ENCODE results near the gene SLC6A19.

Gene SLC6A19

GRCh38 chr5:1166370-1166769, 35.0 kb upstream of the SLC6A19 start:
- no peak for DNase-seq (ENCODE audit: low read depth in 2 of 2)

DNA sequence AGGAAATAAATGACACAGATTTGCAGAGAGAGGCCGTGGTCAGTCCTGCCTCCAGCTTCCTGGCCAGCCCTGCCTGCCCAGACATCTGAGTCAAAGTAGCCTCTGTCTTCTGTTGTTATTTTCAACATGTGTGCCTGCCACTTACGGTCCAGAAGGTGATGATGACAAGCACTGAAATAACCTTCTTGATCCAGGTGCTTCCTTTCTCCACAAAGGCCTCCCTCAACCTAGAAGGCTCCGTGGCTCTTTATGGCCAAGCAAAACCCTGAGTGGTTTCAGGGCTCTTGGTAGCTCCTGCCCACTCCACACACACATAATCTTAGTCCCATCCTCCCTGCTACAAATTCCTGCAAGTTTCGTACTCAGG, 34.1 kb upstream of the SLC6A19 start:
- no peak for DNase-seq (ENCODE audit: low read depth in 2 of 2)

GRCh38 chr5:1167728-1168709, 33.4 kb upstream of the SLC6A19 start:
- DNase-seq (ENCODE audit: low read depth in 2 of 2), result peak; percentile 43 to 49

DNA sequence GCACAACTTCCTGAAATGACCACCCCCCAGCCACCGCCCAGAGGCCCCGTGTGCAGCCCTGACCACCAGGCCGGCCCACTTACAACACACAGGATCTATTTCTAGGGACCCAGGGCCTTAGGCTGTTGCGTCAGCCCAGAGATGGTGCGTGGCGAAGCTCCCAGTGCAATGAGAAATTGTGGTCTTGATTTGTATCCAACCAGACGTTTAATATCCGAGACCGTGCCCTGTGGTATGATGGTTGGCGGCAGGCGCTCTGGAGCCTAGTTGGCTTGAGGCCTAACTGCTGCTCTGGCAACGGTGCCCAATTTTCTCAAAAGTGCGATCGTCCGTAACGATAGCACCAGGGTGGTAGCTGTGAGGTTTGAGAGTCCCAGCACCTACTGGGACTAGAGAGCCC, 32.6 kb upstream of the SLC6A19 start:
- no peak for DNase-seq (ENCODE audit: low read depth in 2 of 2)

GRCh38 chr5:1169211-1170115, 31.9 kb upstream of the SLC6A19 start:
- DNase-seq (ENCODE audit: low read depth in 2 of 2), result no peak

GRCh38 chr5:1171340-1171941, 30.0 kb upstream of the SLC6A19 start:
- DNase-seq (ENCODE audit: low read depth in 2 of 2), result no peak

DNA sequence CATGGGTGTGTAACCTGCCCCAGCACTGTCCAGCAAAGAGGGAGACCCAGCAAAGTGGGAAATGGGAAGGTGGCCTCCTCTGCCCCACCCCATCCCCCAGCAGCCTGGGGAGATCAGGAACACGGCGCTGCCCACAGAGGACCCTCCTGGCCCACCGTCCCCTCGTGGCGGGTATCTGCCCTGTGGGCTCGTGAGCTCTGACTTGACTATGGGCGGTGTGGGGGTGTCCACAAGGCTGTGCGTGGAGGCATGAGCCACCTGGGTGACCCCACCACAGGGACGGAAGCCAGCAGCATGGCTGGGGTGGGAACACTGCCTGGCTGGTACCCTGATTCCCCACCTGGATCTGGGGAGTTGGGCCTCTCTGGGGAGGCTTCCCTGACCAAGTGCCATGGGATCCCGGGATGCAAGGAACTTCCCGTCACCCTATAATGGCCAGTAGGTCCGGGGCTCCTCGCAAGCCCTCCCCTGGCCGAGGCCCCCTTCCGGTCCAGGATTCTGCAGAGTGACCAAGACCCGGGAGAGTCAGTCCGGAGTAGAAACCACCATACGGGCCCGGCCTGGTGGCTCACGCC, 29.3 kb upstream of the SLC6A19 start:
- DNase-seq (ENCODE audit: low read depth in 2 of 2), result no peak

GRCh38 chr5:1172670-1173404, 28.6 kb upstream of the SLC6A19 start:
- DNase-seq (ENCODE audit: low read depth in 2 of 2), result no peak

DNA sequence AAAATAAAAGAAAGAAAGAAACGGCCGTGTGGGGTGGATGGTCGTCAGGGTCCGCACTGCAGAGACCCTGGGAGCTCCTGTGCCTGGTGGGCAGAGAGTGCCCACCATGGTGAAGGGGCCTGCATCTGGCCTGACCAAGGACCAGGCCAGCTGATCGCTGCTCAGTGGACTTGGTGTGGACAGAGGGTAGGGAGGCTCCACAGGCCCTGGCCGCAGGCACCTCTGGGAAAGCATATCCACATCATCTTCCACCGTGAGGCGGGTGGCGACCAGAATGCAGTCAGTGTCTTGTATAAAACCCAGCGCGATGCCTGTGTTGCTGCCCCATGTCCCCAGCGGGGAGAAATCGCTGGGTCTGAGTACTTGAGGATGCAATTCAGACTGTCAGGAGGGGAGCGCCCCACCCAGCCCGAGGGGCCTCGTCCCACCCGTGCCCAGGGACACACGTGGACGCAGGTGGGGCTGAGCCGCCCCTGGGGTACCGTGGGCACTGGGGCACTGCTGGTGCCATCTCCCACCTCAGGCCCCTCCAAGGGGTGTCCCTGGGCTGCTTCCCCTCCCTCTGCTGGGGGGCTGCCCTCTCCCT, 27.8 kb upstream of the SLC6A19 start:
- no peak for DNase-seq (ENCODE audit: low read depth in 2 of 2)

DNA sequence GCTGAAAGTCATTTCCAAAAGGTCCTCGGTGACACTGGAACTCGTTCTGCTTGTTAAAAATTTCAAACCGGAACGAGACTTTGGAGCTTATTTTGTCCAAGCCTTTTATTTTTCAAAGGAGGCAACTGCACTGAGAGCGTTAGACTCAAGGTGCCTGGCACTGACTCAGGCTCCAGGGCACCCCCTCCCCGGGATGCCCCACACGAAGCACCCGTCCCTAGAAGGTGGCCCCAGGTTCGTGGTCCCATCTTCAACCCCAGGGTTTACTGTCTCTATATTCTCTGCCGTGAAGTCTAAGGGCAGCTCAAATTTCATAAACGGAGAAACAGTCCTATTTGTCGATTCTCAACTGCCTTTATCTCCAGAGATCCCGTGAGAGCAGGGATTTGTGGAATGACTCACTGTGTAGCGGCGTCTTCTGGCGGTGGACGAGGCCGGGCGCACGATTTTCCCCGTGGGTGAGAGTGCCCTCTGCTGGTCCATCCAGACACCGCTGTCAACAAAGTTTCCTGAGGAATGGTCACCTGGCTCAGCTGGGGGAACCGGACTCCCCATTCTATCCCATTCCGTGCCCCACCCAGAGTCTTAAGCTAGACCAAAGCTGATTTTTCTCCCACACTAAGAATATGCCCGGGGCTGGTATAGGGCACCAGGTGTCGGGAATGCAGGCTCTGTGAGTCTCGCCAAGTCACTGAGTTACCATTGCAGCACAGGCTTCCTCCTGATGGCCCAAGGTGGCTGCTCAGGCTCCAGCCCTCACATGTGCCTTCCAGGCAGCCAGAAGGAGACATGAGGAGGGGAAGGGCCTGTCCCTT, 27.1 kb upstream of the SLC6A19 start:
- peak; percentile 26 to 30 for DNase-seq (ENCODE audit: low read depth in 2 of 2)

DNA sequence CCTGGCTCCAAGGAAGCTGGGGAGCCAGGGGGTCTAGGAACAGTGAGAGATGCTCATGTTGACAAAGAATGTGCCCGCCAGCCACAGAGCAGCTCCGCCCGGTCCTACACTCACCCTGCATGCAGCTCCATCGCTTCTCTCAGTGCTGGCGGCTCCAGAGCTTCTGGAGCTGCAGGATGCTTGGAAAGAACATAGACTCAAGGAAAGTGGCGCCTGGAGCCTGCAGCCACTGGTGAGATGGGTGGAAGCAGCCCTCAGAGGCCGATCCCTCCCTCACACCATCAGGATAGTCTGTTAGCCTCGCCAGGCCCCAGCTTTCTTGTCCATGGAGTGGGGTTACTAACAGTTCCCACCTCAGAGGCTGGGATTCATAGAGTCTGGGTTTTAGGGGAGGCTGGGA, 26.4 kb upstream of the SLC6A19 start:
- no peak for DNase-seq (ENCODE audit: low read depth in 2 of 2)

DNA sequence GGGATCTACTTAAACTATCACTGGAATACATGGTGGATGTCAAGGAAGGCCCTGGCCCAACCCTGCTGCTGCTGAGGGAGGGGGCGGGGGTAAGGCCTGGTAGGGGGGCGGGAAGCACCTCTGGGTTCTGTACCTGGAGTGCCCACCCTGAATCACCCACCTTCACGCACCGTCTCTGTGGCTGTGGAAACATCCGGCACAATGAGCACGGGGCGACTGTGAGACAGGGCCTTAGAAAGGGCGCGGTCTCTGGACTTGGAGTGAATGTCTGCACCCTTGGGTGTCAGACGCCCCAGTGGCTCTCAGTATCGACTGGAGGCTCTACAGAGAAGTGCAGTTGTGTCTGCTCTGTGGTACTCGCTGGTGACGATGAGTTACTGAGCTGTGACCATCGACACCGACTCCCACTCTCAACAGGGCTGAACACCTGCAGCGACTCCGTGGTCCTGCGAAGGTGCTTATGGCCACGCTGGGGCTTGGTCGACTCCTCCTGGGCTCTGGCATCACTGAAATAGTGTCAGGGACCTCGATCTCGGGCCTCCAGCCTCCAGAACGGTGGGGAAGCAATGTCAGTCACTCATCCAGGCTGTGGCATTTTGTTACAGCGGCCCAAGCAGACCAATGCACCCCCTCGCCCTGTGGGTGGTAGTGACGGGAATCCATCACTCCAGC, 25.5 kb upstream of the SLC6A19 start:
- no peak for DNase-seq (ENCODE audit: low read depth in 2 of 2)

GRCh38 chr5:1176473-1177391, 24.7 kb upstream of the SLC6A19 start:
- no peak for DNase-seq (ENCODE audit: low read depth in 2 of 2)

GRCh38 chr5:1177826-1178528, 23.4 kb upstream of the SLC6A19 start:
- no peak for DNase-seq (ENCODE audit: low read depth in 2 of 2)

- DNase-seq (ENCODE audit: low read depth in 2 of 2), result no peak
These were observed 22.6 kb upstream of the SLC6A19 start for GRCh38 chr5:1178529-1179382.

GRCh38 chr5:1179383-1179715, 22.0 kb upstream of the SLC6A19 start:
- no peak for DNase-seq (ENCODE audit: low read depth in 2 of 2)

GRCh38 chr5:1180096-1180495, 21.3 kb upstream of the SLC6A19 start:
- no peak for DNase-seq (ENCODE audit: low read depth in 2 of 2)
